ENCODE results near the gene MAPK10. TPM values are rescaled to one million over a fixed set of nuclear protein-coding genes. Genes with fewer than 3 reads are reported as not detected.

The MAPK10 gene
- total RNA-seq, 3 donors from 2014 or later (not counting 1 experiment from before 2014, with no cell fraction given), result 0.92 TPM; not detected in 2

DNA sequence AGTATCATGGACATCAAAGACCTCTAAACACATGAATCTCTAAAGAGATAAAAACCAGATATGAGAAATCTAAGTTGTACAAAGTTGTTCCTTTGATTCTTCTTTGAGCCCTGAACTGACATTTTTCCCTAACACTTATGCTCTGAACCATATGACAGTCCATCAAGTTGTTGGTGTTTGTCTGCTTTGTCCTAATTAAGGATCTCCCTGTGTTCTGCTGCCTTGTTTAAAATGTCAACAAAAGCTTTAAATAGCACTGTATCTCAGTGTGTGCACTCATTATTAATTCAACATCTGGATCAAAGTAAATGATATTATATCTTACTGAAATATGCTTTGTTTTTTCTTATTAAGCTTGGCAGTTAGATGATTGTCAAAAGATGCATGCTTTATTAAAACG lies 321.8 kb downstream of the MAPK10 start:
- no peaks in the 10 kb centered on the region for H3K4me1 ChIP-seq (ENCODE audit: control insufficient read depth, insufficient read depth, low read length)
- H3K36me3 ChIP-seq (ENCODE audit: control insufficient read depth, insufficient read depth, low read length), result no peaks in the 10 kb centered on the region
- intact Hi-C loops (cut with micrococcal nuclease), result no loop called here
- H3K9me3 ChIP-seq (ENCODE audit: control insufficient read depth, insufficient read depth, low read length), result peaks cover 3% of the 10 kb centered on the region
- Mint-ChIP-seq H3K27ac (no peak overlapping the region), H3K27me3 (ENCODE audit: low read depth in 2 of 2) (no peaks in the 10 kb centered on the region), H3K36me3 (peaks cover 7% of the 10 kb centered on the region), H3K9me3 (peaks cover 2 to 3% of the 10 kb centered on the region in 2 donors), H3K4me1 (no peaks in the 10 kb centered on the region), H3K4me3 (no peak overlapping the region)
- H3K27me3 ChIP-seq (ENCODE audit: control insufficient read depth, insufficient read depth, low read length), result no peaks in the 10 kb centered on the region
- DNase-seq (no peak), ATAC-seq (no peak)
- H3K27ac ChIP-seq (ENCODE audit: low read length), result no peak overlapping the region
- WGBS (ENCODE audit: insufficient coverage), result no CpG with 5 or more reads among the region's 1 CpG
- TF ChIP-seq, protein P1, sequence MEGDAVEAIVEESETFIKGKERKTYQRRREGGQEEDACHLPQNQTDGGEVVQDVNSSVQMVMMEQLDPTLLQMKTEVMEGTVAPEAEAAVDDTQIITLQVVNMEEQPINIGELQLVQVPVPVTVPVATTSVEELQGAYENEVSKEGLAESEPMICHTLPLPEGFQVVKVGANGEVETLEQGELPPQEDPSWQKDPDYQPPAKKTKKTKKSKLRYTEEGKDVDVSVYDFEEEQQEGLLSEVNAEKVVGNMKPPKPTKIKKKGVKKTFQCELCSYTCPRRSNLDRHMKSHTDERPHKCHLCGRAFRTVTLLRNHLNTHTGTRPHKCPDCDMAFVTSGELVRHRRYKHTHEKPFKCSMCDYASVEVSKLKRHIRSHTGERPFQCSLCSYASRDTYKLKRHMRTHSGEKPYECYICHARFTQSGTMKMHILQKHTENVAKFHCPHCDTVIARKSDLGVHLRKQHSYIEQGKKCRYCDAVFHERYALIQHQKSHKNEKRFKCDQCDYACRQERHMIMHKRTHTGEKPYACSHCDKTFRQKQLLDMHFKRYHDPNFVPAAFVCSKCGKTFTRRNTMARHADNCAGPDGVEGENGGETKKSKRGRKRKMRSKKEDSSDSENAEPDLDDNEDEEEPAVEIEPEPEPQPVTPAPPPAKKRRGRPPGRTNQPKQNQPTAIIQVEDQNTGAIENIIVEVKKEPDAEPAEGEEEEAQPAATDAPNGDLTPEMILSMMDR (IDR thresholded peaks at IDR 0.05), result no peak
- H3K4me3 ChIP-seq (ENCODE audit: low read length), result no peak overlapping the region

DNA sequence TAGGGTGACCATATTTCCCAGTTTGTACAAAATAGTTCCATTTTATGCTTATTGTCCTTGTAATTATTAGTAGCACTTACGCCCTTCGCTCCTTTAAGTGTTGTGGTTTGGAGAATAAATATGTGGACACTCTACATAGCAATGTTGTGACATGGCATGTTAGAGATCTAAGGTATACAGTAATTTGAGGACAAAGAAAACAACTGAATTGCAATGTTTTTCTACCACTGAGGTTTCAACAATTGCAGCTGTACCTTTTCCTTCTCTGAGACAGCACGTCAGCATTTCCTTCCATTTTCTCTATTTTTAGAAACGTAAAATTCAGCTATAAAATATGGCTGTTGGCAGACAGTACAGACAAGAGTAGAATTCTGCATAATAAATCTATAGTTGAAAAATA lies 323.1 kb downstream of the MAPK10 start:
- H3K4me1 ChIP-seq (ENCODE audit: control insufficient read depth, insufficient read depth, low read length), result no peaks in the 10 kb centered on the region
- no peak overlapping the region for H3K4me3 Mint-ChIP-seq
- DNase-seq (no peak), ATAC-seq (no peak)
- TF ChIP-seq, protein P1 (IDR thresholded peaks at IDR 0.05), result no peak
- H3K36me3 Mint-ChIP-seq, result peaks cover 7% of the 10 kb centered on the region
- H3K9me3 ChIP-seq (ENCODE audit: control insufficient read depth, insufficient read depth, low read length), result peaks cover 3% of the 10 kb centered on the region
- H3K27me3 ChIP-seq (ENCODE audit: control insufficient read depth, insufficient read depth, low read length), result no peaks in the 10 kb centered on the region
- no peak overlapping the region for H3K4me3 ChIP-seq (ENCODE audit: low read length)
- H3K27ac Mint-ChIP-seq, result no peak overlapping the region
- H3K4me1 Mint-ChIP-seq, result no peaks in the 10 kb centered on the region
- intact Hi-C loops (cut with micrococcal nuclease), result no loop called here
- peaks cover 2 to 3% of the 10 kb centered on the region in 2 donors for H3K9me3 Mint-ChIP-seq
- H3K27me3 Mint-ChIP-seq (ENCODE audit: low read depth in 2 of 2), result no peaks in the 10 kb centered on the region
- no peak overlapping the region for H3K27ac ChIP-seq (ENCODE audit: low read length)
- no peaks in the 10 kb centered on the region for H3K36me3 ChIP-seq (ENCODE audit: control insufficient read depth, insufficient read depth, low read length)
- 100% methylated on average over 2 of the region's 4 CpGs for WGBS (ENCODE audit: insufficient coverage)

- Mint-ChIP-seq H3K27me3 (ENCODE audit: low read depth in 2 of 2) (no peaks in the 10 kb centered on the region), H3K9me3 (peaks cover 2 to 3% of the 10 kb centered on the region in 2 donors), H3K36me3 (peaks cover 7% of the 10 kb centered on the region), H3K27ac (no peak overlapping the region), H3K4me3 (no peak overlapping the region), H3K4me1 (no peaks in the 10 kb centered on the region)
- H3K36me3 ChIP-seq (ENCODE audit: control insufficient read depth, insufficient read depth, low read length), result no peaks in the 10 kb centered on the region
- DNase-seq (no peak), ATAC-seq (no peak)
- H3K4me3 ChIP-seq (ENCODE audit: low read length), result no peak overlapping the region
- 67% methylated on average over 1 of the region's 1 CpG for WGBS (ENCODE audit: insufficient coverage)
- no peaks in the 10 kb centered on the region for H3K27me3 ChIP-seq (ENCODE audit: control insufficient read depth, insufficient read depth, low read length)
- H3K27ac ChIP-seq (ENCODE audit: low read length), result no peak overlapping the region
- intact Hi-C loops (cut with micrococcal nuclease), result no loop called here
- H3K9me3 ChIP-seq (ENCODE audit: control insufficient read depth, insufficient read depth, low read length), result peaks cover 3% of the 10 kb centered on the region
- H3K4me1 ChIP-seq (ENCODE audit: control insufficient read depth, insufficient read depth, low read length), result no peaks in the 10 kb centered on the region
- TF ChIP-seq, protein P1 (IDR thresholded peaks at IDR 0.05), result no peak
Measured at GRCh38 chr4:86035688-86036087, 324.2 kb downstream of the MAPK10 start.

- H3K27me3 Mint-ChIP-seq (ENCODE audit: low read depth in 2 of 2), result no peaks in the 10 kb centered on the region
- H3K4me1 ChIP-seq (ENCODE audit: control insufficient read depth, insufficient read depth, low read length), result no peaks in the 10 kb centered on the region
- ATAC-seq, result no peak
- no peaks in the 10 kb centered on the region for H3K4me1 Mint-ChIP-seq
- H3K4me3 Mint-ChIP-seq, result no peak overlapping the region
- H3K36me3 Mint-ChIP-seq, result peaks cover 7% of the 10 kb centered on the region
- H3K4me3 ChIP-seq (ENCODE audit: low read length), result no peak overlapping the region
- H3K36me3 ChIP-seq (ENCODE audit: control insufficient read depth, insufficient read depth, low read length), result no peaks in the 10 kb centered on the region
- WGBS (ENCODE audit: insufficient coverage), result 93% methylated on average over 2 of the region's 2 CpGs
- TF ChIP-seq, protein P1 (IDR thresholded peaks at IDR 0.05), result no peak
- peaks cover 3% of the 10 kb centered on the region for H3K9me3 ChIP-seq (ENCODE audit: control insufficient read depth, insufficient read depth, low read length)
- no peak overlapping the region for H3K27ac Mint-ChIP-seq
- H3K9me3 Mint-ChIP-seq, result peaks cover 0 to 2% of the 10 kb centered on the region in 2 donors
- H3K27ac ChIP-seq (ENCODE audit: low read length), result no peak overlapping the region
- no peak for DNase-seq
- no peaks in the 10 kb centered on the region for H3K27me3 ChIP-seq (ENCODE audit: control insufficient read depth, insufficient read depth, low read length)
- intact Hi-C loops (cut with micrococcal nuclease), result no loop called here
Measured at GRCh38 chr4:86034616-86035015, 325.2 kb downstream of the MAPK10 start.

All from natural killer cell (primary cell).